Progenitor cell of endocrine pancreas (in vitro differentiated cells): ENCODE measurements around the gene ATP6V0D1. TPM values are rescaled to one million over a fixed set of nuclear protein-coding genes. Genes with fewer than 3 reads are reported as not detected.

Experiments used
- DNase-seq: peaks from one replicate; pipeline ENCODE4 v3.0.0; 2021; ENCODE audit warnings: low spot score; ENCODE audit not compliant: unreplicated experiment
- H3K27ac Mint-ChIP-seq: 2 replicates; pipeline ENCODE4 v1.8.0; 2021; ENCODE audit warnings: mild to moderate bottlenecking, moderate library complexity, mixed read lengths
- H3K27me3 Mint-ChIP-seq: 2 replicates; pipeline ENCODE4 v1.8.0; 2021; ENCODE audit warnings: mixed read lengths
- H3K36me3 Mint-ChIP-seq: 2 replicates; pipeline ENCODE4 v1.8.0; 2022; ENCODE audit warnings: mixed read lengths; ENCODE audit not compliant: insufficient read depth
- H3K4me1 Mint-ChIP-seq: 2 replicates; pipeline ENCODE4 v1.8.0; 2021; ENCODE audit warnings: low read depth, mixed read lengths
- H3K4me3 Mint-ChIP-seq: 2 replicates; pipeline ENCODE4 v1.8.0; 2021; ENCODE audit warnings: low read depth, mild to moderate bottlenecking, moderate library complexity, mixed read lengths
- H3K9me3 Mint-ChIP-seq: 2 replicates; pipeline ENCODE4 v1.8.0; 2021; ENCODE audit warnings: low read depth, mixed read lengths
- CTCF ChIP-seq: fragments of 200-600 bp; sonication (generic); IDR thresholded peaks from one replicate; pipeline ENCODE4 v1.5.0; 2021; ENCODE audit warnings: antibody characterized with exemption, mild to moderate bottlenecking; ENCODE audit not compliant: unreplicated experiment
- long read RNA-seq: library from polyadenylated mRNA; unstranded; transcript quantifications from one replicate; pipeline ENCODE4 v2.0.0, GENCODE V29; 2020
- total RNA-seq: library from RNA; stranded (reverse); gene quantifications from 2 replicates; pipeline ENCODE4 v1.2.1, GENCODE V29; 2021

The ATP6V0D1 gene
- total RNA-seq, result 65.3 and 67.5 TPM in 2 replicates
- long read RNA-seq, transcript ATP6V0D1-201 (8 exons, 1,716 nt), result major isoform, 67 of 71 reads
- long read RNA-seq, partial matches to known transcripts, result 0 of 71 reads
- long read RNA-seq, other reads (novel, unspliced or antisense), result 3 of 71 reads

DNA sequence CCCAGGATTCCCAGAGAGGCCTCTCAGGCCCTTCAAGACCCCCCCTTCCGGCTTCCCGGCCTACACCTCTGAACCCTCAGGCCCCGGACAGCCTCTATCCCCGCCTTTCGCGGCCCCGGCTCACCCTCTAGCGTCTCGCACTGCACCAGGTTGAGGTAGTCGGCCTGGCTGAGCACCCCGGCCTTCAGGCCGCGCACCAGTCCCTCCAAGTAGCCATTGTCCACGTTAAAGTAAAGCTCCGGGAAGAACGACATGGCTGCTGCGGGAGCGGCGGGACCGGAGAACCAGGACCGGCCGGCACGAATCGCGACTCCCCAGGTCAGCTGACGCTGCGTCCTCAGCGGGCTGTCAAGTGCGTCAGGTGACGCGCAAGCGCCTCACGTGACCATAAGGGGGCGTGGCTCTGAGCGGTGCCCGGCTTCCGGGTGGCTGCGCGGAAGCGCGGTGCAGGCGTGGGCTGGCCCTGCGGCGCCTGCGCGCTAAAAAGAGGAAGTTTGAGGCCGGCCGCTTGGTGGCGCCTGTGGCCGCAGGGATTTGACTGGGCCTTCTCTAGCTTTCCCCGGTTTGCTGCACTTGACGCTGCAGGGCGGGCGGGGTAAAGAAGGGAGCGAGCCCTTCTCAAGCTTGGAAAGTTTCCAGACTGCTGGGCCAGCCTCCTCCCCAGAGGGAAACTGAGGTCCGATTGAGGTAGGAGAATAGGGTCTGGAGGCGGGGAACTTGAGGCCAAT lies at the start of gene ATP6V0D1:
Gene ATP6V0D1 (minus strand): TSS at position 325 of the 728 bp plus-strand sequence. CDS start 71 bp downstream, at position 254.
- TF ChIP-seq CTCF, result peak; percentile 95
- Mint-ChIP-seq H3K4me3 (peak within 1 kb of the TSS; percentile 100), H3K27ac (peak within 1 kb of the TSS; percentile 100), H3K9me3 (no peaks in the 10 kb centered on the region), H3K27me3 (no peaks in the 10 kb centered on the region), H3K36me3 (no peaks in the 10 kb centered on the region), H3K4me1 (peaks cover 24% of the 10 kb centered on the region)
- DNase-seq, result peak; percentile 99

GRCh38 chr16:67530013-67530939 lies 49.3 kb upstream of the ATP6V0D1 start:
- no peaks in the 10 kb centered on the region for H3K36me3 Mint-ChIP-seq
- peak overlapping the region; percentile 87 for H3K4me3 Mint-ChIP-seq
- DNase-seq, result no peak
- H3K27me3 Mint-ChIP-seq, result peaks cover 15% of the 10 kb centered on the region
- H3K27ac Mint-ChIP-seq, result peak overlapping the region; percentile 93
- peaks cover 15% of the 10 kb centered on the region for H3K4me1 Mint-ChIP-seq
- H3K9me3 Mint-ChIP-seq, result no peaks in the 10 kb centered on the region
- no peak for TF ChIP-seq CTCF

GRCh38 chr16:67529582-67530012 lies 48.6 kb upstream of the ATP6V0D1 start:
- Mint-ChIP-seq H3K27me3 (peaks cover 19% of the 10 kb centered on the region), H3K9me3 (no peaks in the 10 kb centered on the region), H3K36me3 (no peaks in the 10 kb centered on the region), H3K27ac (peak overlapping the region; percentile 93), H3K4me3 (peak overlapping the region; percentile 87), H3K4me1 (peaks cover 15% of the 10 kb centered on the region)
- DNase-seq, result no peak
- no peak for TF ChIP-seq CTCF

- Mint-ChIP-seq H3K4me3 (peak overlapping the region; percentile 87), H3K4me1 (peaks cover 15% of the 10 kb centered on the region), H3K9me3 (no peaks in the 10 kb centered on the region), H3K27ac (peak overlapping the region; percentile 93), H3K36me3 (no peaks in the 10 kb centered on the region), H3K27me3 (peaks cover 24% of the 10 kb centered on the region)
- DNase-seq, result peak; percentile 41
- no peak for TF ChIP-seq CTCF
Observed at GRCh38 chr16:67528870-67529581, 48.1 kb upstream of the ATP6V0D1 start.
